MCF 10A (cell line): ENCODE data around the gene TMEM54. TPM values are rescaled to one million over a fixed set of nuclear protein-coding genes. Genes with fewer than 3 reads are reported as not detected.

ENCODE experiments used
- BruUV-seq: library from RNA; stranded (reverse); fragments of 400-500 nt; replicated peaks from 2 replicates; lab custom pipeline; 2021; lab: Mats Ljungman, UMichigan
- CTCF ChIA-PET: fragments of 300-600 bp; sonication (Branson Sonifier 250); formaldehyde crosslinking; extraction: SDS; loops from one replicate; lab custom pipeline; 2021; ENCODE audit warnings: antibody characterized with exemption, inconsistent platforms; lab: Yijun Ruan, JAX
- POLR2A ChIA-PET: fragments of 300-600, 350-650 bp; sonication (Branson Sonifier 250); formaldehyde crosslinking; extraction: SDS; loops from one replicate; lab custom pipeline; 2020; ENCODE audit warnings: antibody characterized with exemption, inconsistent platforms; lab: Yijun Ruan, JAX
- DNase-seq: peaks from one replicate; pipeline ENCODE4 v3.0.0-alpha.2; 2018; ENCODE audit not compliant: unreplicated experiment
- H3K27ac Mint-ChIP-seq: one replicate; pipeline ENCODE4 v1.8.0; 2022; ENCODE audit warnings: mild to moderate bottlenecking, low read depth, mixed read lengths; ENCODE audit not compliant: unreplicated experiment
- H3K27me3 Mint-ChIP-seq: one replicate; pipeline ENCODE4 v1.8.0; 2022; ENCODE audit warnings: mixed read lengths; ENCODE audit not compliant: insufficient read depth, unreplicated experiment
- H3K36me3 Mint-ChIP-seq: one replicate; pipeline ENCODE4 v1.8.0; 2022; ENCODE audit warnings: mild to moderate bottlenecking, moderate library complexity, mixed read lengths; ENCODE audit not compliant: insufficient read depth, unreplicated experiment
- H3K4me1 Mint-ChIP-seq: one replicate; pipeline ENCODE4 v1.8.0; 2022; ENCODE audit warnings: mixed read lengths; ENCODE audit not compliant: insufficient read depth, unreplicated experiment
- H3K4me3 Mint-ChIP-seq: one replicate; pipeline ENCODE4 v1.8.0; 2022; ENCODE audit warnings: mild to moderate bottlenecking, moderate library complexity, mixed read lengths; ENCODE audit not compliant: unreplicated experiment
- H3K9me3 Mint-ChIP-seq: one replicate; pipeline ENCODE4 v1.8.0; 2022; ENCODE audit warnings: mixed read lengths; ENCODE audit not compliant: unreplicated experiment
- intact Hi-C: fragments of 100-400 bp; cut with micrococcal nuclease; formaldehyde crosslinking; loops from 2 replicates; pipeline ENCODE4 v1.14.1; 2022
- total RNA-seq: library from RNA; stranded (reverse); gene quantifications from 2 replicates; pipeline ENCODE4 v1.2.3, GENCODE V29; 2022
- TF ChIP-seq, protein P1 (sequence below): fragments of 200-600 bp; IDR thresholded peaks from one replicate; pipeline ENCODE4 v1.8.0; 2022; ENCODE audit warnings: antibody characterized with exemption, mild to moderate bottlenecking; ENCODE audit not compliant: unreplicated experiment

Gene TMEM54
- total RNA-seq, 1 experiment from 2014 or later, result 6.2 TPM

DNA sequence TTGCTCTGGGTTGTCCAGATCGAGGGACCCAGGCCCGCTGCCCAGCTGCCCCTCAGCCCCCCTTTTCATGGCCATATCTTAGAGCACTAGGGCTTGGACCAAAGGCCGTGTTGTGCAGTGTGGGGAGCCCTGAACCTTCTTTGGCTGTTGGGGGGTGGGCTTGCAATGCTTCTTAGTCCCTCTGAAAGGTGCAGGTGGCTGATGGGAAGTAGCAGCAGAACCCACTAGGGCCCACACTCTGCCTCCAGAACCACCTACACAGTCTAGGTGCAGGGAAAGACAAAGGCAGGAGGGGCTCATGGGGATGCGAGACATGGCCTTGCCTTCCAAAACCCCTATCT, 17.2 kb downstream of the TMEM54 start:
- Mint-ChIP-seq H3K36me3 (no peaks in the 10 kb centered on the region), H3K27ac (no peak overlapping the region), H3K4me1 (no peaks in the 10 kb centered on the region), H3K27me3 (peaks cover 51% of the 10 kb centered on the region), H3K4me3 (no peak overlapping the region), H3K9me3 (no peaks in the 10 kb centered on the region)
- POLR2A ChIA-PET, result no interaction called here
- intact Hi-C loops, result no loop called here
- TF ChIP-seq, protein P1, sequence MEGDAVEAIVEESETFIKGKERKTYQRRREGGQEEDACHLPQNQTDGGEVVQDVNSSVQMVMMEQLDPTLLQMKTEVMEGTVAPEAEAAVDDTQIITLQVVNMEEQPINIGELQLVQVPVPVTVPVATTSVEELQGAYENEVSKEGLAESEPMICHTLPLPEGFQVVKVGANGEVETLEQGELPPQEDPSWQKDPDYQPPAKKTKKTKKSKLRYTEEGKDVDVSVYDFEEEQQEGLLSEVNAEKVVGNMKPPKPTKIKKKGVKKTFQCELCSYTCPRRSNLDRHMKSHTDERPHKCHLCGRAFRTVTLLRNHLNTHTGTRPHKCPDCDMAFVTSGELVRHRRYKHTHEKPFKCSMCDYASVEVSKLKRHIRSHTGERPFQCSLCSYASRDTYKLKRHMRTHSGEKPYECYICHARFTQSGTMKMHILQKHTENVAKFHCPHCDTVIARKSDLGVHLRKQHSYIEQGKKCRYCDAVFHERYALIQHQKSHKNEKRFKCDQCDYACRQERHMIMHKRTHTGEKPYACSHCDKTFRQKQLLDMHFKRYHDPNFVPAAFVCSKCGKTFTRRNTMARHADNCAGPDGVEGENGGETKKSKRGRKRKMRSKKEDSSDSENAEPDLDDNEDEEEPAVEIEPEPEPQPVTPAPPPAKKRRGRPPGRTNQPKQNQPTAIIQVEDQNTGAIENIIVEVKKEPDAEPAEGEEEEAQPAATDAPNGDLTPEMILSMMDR, result no peak
- no TSS peak for BruUV-seq
- CTCF ChIA-PET, result no interaction called here
- no peak for DNase-seq

GRCh38 chr1:32883338-32884031, 17.7 kb downstream of the TMEM54 start:
- Mint-ChIP-seq H3K27me3 (peaks cover 51% of the 10 kb centered on the region), H3K36me3 (no peaks in the 10 kb centered on the region), H3K9me3 (no peaks in the 10 kb centered on the region), H3K27ac (no peak overlapping the region), H3K4me3 (no peak overlapping the region), H3K4me1 (no peaks in the 10 kb centered on the region)
- POLR2A ChIA-PET, result no interaction called here
- intact Hi-C loops, result no loop called here
- CTCF ChIA-PET, result no interaction called here
- no peak for DNase-seq
- BruUV-seq, result no TSS peak
- TF ChIP-seq, protein P1, result no peak

GRCh38 chr1:32881871-32882850, 19.0 kb downstream of the TMEM54 start:
- BruUV-seq, result no TSS peak
- POLR2A ChIA-PET, result no interaction called here
- no peak overlapping the region for H3K27ac Mint-ChIP-seq
- peaks cover 43% of the 10 kb centered on the region for H3K27me3 Mint-ChIP-seq
- CTCF ChIA-PET, result interaction anchor here (1.7 kb wide), 1 partner anchor 10 kb away, joined by 3 read pairs; no protein-coding TSS in a partner anchor
- DNase-seq, result no peak
- TF ChIP-seq, protein P1, result no peak
- intact Hi-C loops, result no loop called here
- peaks cover 7% of the 10 kb centered on the region for H3K4me1 Mint-ChIP-seq
- no peaks in the 10 kb centered on the region for H3K36me3 Mint-ChIP-seq
- no peak overlapping the region for H3K4me3 Mint-ChIP-seq
- H3K9me3 Mint-ChIP-seq, result no peaks in the 10 kb centered on the region

- peaks cover 36% of the 10 kb centered on the region for H3K27me3 Mint-ChIP-seq
- H3K27ac Mint-ChIP-seq, result no peak overlapping the region
- TF ChIP-seq, protein P1, result no peak
- no peak for DNase-seq
- no peaks in the 10 kb centered on the region for H3K36me3 Mint-ChIP-seq
- H3K4me1 Mint-ChIP-seq, result peaks cover 7% of the 10 kb centered on the region
- POLR2A ChIA-PET, result no interaction called here
- BruUV-seq, result no TSS peak
- CTCF ChIA-PET, result interaction anchor here (1.3 to 1.7 kb wide), 3 partner anchors 9 to 22 kb away, joined by 3 to 5 read pairs (median 3); no protein-coding TSS in a partner anchor
- H3K4me3 Mint-ChIP-seq, result no peak overlapping the region
- intact Hi-C loops, result no loop called here
- H3K9me3 Mint-ChIP-seq, result no peaks in the 10 kb centered on the region
Observed at GRCh38 chr1:32881291-32881690, 19.9 kb downstream of the TMEM54 start.
